PFSK-1 (cell line): ENCODE data around the gene CNOT11.

Experiments
- POLR2AphosphoS5 ChIP-seq: IDR thresholded peaks from 2 replicates; pipeline ENCODE4 v1.6.1; 2012; ENCODE audit warnings: low read depth, mild to moderate bottlenecking, control low read depth, low read length, moderate library complexity
- REST ChIP-seq, 2 experiments: IDR thresholded peaks; 2 replicates each; pipeline versions ENCODE4 v1.6.1 to v1.8.0; 2011 to 2012; ENCODE audit warnings: low read depth in 2 of 2, low read length in 2 of 2, control low read depth in 1 of 2, inconsistent platforms in 1 of 2, mild to moderate bottlenecking in 1 of 2, moderate library complexity in 1 of 2; ENCODE audit not compliant: insufficient read depth in 1 of 2
- TAF1 ChIP-seq: IDR thresholded peaks from 2 replicates; pipeline ENCODE4 v1.6.1; 2012; ENCODE audit warnings: low read length, control low read depth, borderline replicate concordance; ENCODE audit not compliant: insufficient read depth

- no peak for TF ChIP-seq POLR2AphosphoS5
- no peak for TF ChIP-seq REST (IDR thresholded peaks at IDR 0.05; ENCODE audit: insufficient read depth in 1 of 2, low read depth in 2 of 2, low read length in 2 of 2)
- TF ChIP-seq TAF1: no peak
These were observed 42.2 kb downstream of the CNOT11 start for GRCh38 chr2:101294861-101295260.
